Esophagus muscularis mucosa (tissue), 4 donors: ENCODE results near the gene RPEL1. TPM values are rescaled to one million over a fixed set of nuclear protein-coding genes. Genes with fewer than 3 reads are reported as not detected.

ENCODE experiments used
- DNase-seq: peaks from one replicate; pipeline ENCODE4 v3.0.0-alpha.2; 2017; ENCODE audit errors: extremely low spot score
- H3K27ac ChIP-seq, 4 donors: fragments of 200-600 bp; sonication (generic); replicated peaks in 1 of 4; 1 replicate in 3 of 4; 2 replicates in 1 of 4; pipeline ENCODE4 v1.5.1; 2016 to 2019; ENCODE audit warnings: mild to moderate bottlenecking in 1 of 4
- H3K27me3 ChIP-seq, 4 donors: fragments of 200-600 bp; sonication (generic); one replicate each; pipeline versions ENCODE4 v1.5.1 to v1.6.0; 2016 to 2019
- H3K36me3 ChIP-seq, 4 donors: fragments of 200-600 bp; sonication (generic); one replicate each; pipeline ENCODE4 v1.5.1; 2016 to 2019
- H3K4me1 ChIP-seq, 4 donors: fragments of 200-600 bp; sonication (generic); one replicate each; pipeline ENCODE4 v1.5.1; 2016 to 2019
- H3K4me3 ChIP-seq, 4 donors: fragments of 200-600 bp; sonication (generic); 1 replicate in 2 of 4; 2 replicates in 2 of 4; pipeline ENCODE4 v1.5.1; 2016 to 2019; ENCODE audit warnings: mild to moderate bottlenecking in 4 of 4, moderate library complexity in 1 of 4
- H3K9me3 ChIP-seq, 4 donors: fragments of 200-600 bp; sonication (generic); 1 replicate in 3 of 4; 2 replicates in 1 of 4; pipeline ENCODE4 v1.5.1; 2016 to 2019
- EP300 ChIP-seq: sonication (generic); formaldehyde crosslinking; IDR thresholded peaks from one replicate; pipeline ENCODE4 v1.6.1; 2017; ENCODE audit warnings: antibody characterized with exemption
- POLR2A ChIP-seq: fragments of 450-650 bp; IDR thresholded peaks from one replicate; pipeline ENCODE4 v1.6.1; 2017; ENCODE audit warnings: antibody characterized with exemption, moderate library complexity, mild to moderate bottlenecking, low read depth
- POLR2AphosphoS5 ChIP-seq, 2 donors: sonication (generic); formaldehyde crosslinking; IDR thresholded peaks; one replicate each; pipeline ENCODE4 v1.6.1; 2017; ENCODE audit warnings: antibody characterized with exemption in 2 of 2
- WGBS: methylation state at CpG from one replicate; pipeline ENCODE4 v1.1.5; 2018; 5-methylcytosine and 5-hydroxymethylcytosine counted together
- intact Hi-C: fragments of 100-400 bp; cut with DNase I; formaldehyde crosslinking; loops from one replicate; pipeline ENCODE4 v1.15.1; 2023
- total RNA-seq, 4 donors: library from RNA; depleted of rRNA; stranded (reverse); fragments of >200 nt; gene quantifications; one replicate each; pipeline versions ENCODE4 v1.1.0 to v1.2.1, GENCODE V29; 2016
- TF ChIP-seq, protein P1 (sequence below), 3 experiments: fragments of 200-600 bp in 2 of 3; fragments of 450-650 bp in 1 of 3; sonication (generic) in 2 of 3; IDR thresholded peaks; one replicate each; pipeline ENCODE4 v1.5.1; 2017 to 2019; ENCODE audit warnings: antibody characterized with exemption in 3 of 3, mild to moderate bottlenecking in 2 of 3, moderate library complexity in 1 of 3

RPEL1 gene
- total RNA-seq, 4 donors from 2014 or later = 0.17 TPM; not detected in 3

DNA sequence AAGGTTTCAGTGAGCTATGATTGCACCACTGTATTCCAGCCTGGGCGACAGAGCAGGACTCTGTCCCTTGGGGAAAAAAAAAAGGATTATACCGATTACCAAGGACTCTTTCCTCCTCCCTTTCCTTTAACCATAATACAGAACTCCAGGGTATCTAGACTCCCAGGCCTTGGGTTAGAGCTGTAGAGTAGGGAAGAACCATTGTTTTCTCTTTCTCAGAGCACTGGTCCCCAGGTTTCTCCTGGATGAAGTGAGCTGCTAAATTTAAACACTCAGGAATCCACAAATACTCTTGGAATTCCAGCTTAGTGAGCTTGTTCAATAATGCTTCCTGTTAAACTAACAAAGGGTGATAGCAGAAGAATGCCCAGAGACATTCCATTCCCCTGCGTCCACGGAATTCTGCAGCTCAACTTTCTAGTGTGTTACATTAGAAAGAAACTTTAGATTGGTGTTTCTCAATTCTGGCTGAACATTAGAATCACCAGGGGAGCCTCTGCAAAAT, 14.6 kb upstream of the RPEL1 start:
- peaks cover 40 to 55% (median 49%) of the 10 kb centered on the region in 4 donors for H3K4me1 ChIP-seq
- no peak for DNase-seq
- no peaks in the 10 kb centered on the region for H3K36me3 ChIP-seq
- intact Hi-C loops = loop anchor here (10.0 kb wide), 1 partner anchor 486 kb away; the partner anchor contains the start of gene WBP1L
- WGBS = 27% methylated on average over 4 of the region's 4 CpGs
- TF ChIP-seq EP300 (no peak), POLR2AphosphoS5 (IDR thresholded peaks at IDR 0.05) (peak in 1 of 2 donors; percentile 42), POLR2A (no peak)
- TF ChIP-seq, protein P1, sequence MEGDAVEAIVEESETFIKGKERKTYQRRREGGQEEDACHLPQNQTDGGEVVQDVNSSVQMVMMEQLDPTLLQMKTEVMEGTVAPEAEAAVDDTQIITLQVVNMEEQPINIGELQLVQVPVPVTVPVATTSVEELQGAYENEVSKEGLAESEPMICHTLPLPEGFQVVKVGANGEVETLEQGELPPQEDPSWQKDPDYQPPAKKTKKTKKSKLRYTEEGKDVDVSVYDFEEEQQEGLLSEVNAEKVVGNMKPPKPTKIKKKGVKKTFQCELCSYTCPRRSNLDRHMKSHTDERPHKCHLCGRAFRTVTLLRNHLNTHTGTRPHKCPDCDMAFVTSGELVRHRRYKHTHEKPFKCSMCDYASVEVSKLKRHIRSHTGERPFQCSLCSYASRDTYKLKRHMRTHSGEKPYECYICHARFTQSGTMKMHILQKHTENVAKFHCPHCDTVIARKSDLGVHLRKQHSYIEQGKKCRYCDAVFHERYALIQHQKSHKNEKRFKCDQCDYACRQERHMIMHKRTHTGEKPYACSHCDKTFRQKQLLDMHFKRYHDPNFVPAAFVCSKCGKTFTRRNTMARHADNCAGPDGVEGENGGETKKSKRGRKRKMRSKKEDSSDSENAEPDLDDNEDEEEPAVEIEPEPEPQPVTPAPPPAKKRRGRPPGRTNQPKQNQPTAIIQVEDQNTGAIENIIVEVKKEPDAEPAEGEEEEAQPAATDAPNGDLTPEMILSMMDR (IDR thresholded peaks at IDR 0.05) = no peak
- H3K27ac ChIP-seq = peak overlapping the region; percentile 70 to 84 (median 76)
- no peak overlapping the region for H3K4me3 ChIP-seq
- no peaks in the 10 kb centered on the region for H3K27me3 ChIP-seq
- H3K9me3 ChIP-seq = no peaks in the 10 kb centered on the region

DNA sequence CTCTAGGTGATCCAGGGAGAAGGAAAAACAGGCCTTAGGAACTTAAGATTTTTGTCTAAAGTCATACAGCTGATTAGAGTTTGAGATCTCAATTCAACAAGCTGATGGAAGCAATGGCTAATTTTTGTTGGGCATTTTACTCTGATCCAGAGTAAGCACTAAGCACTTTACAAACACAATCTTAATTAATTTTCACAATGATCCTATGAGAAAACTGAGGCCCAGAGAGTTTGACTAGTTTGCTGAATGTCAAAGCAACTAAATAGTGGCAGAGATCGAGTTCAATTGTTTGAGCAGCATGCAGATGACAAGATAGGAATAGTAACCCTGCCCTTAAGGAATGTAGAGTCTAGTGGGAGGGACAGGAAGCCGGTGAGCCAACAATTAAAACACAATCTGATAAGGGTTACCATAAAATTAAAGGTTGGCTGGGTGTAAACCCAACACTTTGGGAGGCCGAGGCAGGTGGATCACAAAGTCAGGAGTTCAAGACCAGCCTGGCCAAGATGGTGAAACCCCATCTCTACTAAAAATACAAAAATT, 13.5 kb upstream of the RPEL1 start:
- Histone ChIP-seq H3K9me3 (no peaks in the 10 kb centered on the region), H3K27ac (peak overlapping the region; percentile 70 to 84 (median 76)), H3K4me3 (no peak overlapping the region), H3K4me1 (peaks cover 40 to 55% (median 49%) of the 10 kb centered on the region in 4 donors), H3K36me3 (no peaks in the 10 kb centered on the region), H3K27me3 (no peaks in the 10 kb centered on the region)
- DNase-seq = no peak
- intact Hi-C loops = loop anchor here (10.0 kb wide), 1 partner anchor 487 kb away; the partner anchor contains the start of gene WBP1L
- TF ChIP-seq EP300 (no peak), POLR2AphosphoS5 (IDR thresholded peaks at IDR 0.05) (no peak), POLR2A (no peak)
- TF ChIP-seq, protein P1 (IDR thresholded peaks at IDR 0.05) = no peak
- 80% methylated on average over 3 of the region's 3 CpGs for WGBS

DNA sequence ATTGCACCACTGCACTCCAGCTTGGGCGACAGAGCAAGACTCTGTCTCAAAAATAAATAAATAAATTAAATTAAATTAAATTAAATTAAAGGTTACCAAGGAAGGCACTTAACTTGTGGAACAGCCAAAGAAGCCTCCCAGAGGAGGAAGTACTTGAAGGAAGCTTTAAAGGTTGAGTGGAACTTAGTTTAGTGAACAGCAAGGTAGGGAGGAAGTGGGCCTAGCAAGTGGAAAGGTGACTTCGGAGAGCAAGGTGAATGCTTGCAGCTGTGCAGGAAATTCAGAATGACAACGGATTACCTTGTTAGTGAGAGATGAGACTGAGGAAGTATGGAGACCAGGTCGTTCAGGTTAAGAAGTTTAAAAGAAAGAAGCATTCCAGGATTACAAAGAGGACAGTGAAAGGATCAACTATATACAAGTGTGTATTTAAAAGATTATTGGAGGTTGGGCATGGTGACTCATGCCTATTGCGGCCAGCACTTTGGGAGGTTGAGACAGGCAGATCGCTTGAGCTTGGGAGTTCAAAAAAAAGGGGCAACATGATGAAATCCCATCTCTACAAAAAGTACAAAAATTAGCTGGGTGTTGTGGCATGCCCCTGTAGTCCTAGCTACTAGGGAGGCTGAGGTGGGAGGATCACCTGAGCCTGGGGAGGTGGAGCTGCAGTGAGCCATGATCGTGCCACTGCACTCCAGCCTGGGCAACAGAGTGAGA, 12.8 kb upstream of the RPEL1 start:
- 73% methylated on average over 7 of the region's 7 CpGs for WGBS
- no peaks in the 10 kb centered on the region for H3K9me3 ChIP-seq

DNA sequence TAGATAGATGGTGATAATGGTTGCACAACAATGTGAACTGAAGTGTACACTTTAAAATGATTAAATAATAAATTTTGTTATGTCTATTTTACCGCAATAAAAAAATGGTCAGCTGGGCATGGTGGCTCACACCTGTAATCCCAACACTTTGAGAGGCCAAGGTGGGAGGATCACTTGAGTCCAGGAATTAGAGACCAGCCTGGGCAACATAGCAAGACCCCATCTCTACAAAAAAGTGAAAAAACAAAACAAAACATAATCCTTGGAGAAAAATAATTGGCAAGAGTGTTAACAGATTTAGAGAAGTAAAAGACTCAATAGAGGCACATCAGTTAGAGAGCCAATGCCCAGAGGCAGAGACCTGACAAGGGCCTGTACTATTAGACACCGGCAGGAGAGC, 9.9 kb upstream of the RPEL1 start:
- intact Hi-C loops = loop anchor here (10.0 kb wide), 1 partner anchor 491 kb away; the partner anchor contains the start of gene WBP1L
- H3K4me3 ChIP-seq = no peak overlapping the region
- DNase-seq = no peak
- no peaks in the 10 kb centered on the region for H3K27me3 ChIP-seq
- H3K36me3 ChIP-seq = no peaks in the 10 kb centered on the region
- H3K4me1 ChIP-seq = peaks cover 10 to 24% (median 18%) of the 10 kb centered on the region in 4 donors
- 98% methylated on average over 2 of the region's 2 CpGs for WGBS
- H3K9me3 ChIP-seq = no peaks in the 10 kb centered on the region
- H3K27ac ChIP-seq = no peak overlapping the region
- TF ChIP-seq POLR2AphosphoS5 (IDR thresholded peaks at IDR 0.05) (no peak), EP300 (no peak), POLR2A (no peak)
- TF ChIP-seq, protein P1 (IDR thresholded peaks at IDR 0.05) = no peak

More for the DNA sequence above, 12.8 kb upstream of the RPEL1 start:
- TF ChIP-seq POLR2AphosphoS5 (IDR thresholded peaks at IDR 0.05) = no peak
- TF ChIP-seq, protein P1 (IDR thresholded peaks at IDR 0.05) = no peak
- no peak for TF ChIP-seq EP300
- no peak for TF ChIP-seq POLR2A
- intact Hi-C loops = loop anchor here (10.0 kb wide), 1 partner anchor 488 kb away; the partner anchor contains the start of gene WBP1L
- no peak overlapping the region for H3K4me3 ChIP-seq
- DNase-seq = no peak
- H3K4me1 ChIP-seq = peaks cover 35 to 51% (median 45%) of the 10 kb centered on the region in 4 donors
- H3K27me3 ChIP-seq = no peaks in the 10 kb centered on the region
- no peaks in the 10 kb centered on the region for H3K36me3 ChIP-seq
- no peak overlapping the region for H3K27ac ChIP-seq
